Ovary (tissue), 9 donors: ENCODE data around the gene CCAR1. TPM values are rescaled to one million over a fixed set of nuclear protein-coding genes. Genes with fewer than 3 reads are reported as not detected.
"Not testable (repeated sequence)": the region's sequence is repeated elsewhere in the genome, so short reads cannot be mapped to it uniquely, and the experiment has no call there.

Experiments
- DNase-seq, 5 donors: peaks; one replicate each; pipeline ENCODE4 v3.0.0-alpha.2; 2019 to 2020
- H3K27ac ChIP-seq, 2 donors: fragments of 200-600 bp; one replicate each; pipeline versions ENCODE4 v1.5.1 to v1.8.0; 2019 to 2022
- H3K27me3 ChIP-seq: fragments of 200-600 bp; one replicate; pipeline ENCODE4 v1.8.0; 2022
- H3K36me3 ChIP-seq: fragments of 200-600 bp; sonication (generic); one replicate; pipeline ENCODE4 v1.5.1; 2019
- H3K4me1 ChIP-seq: one replicate; pipeline ENCODE4 v1.8.1; 2013; ENCODE audit warnings: mild to moderate bottlenecking, moderate library complexity; ENCODE audit not compliant: insufficient read depth
- H3K4me3 ChIP-seq: fragments of 200-600 bp; sonication (generic); one replicate; pipeline ENCODE4 v1.5.1; 2017
- H3K9me3 ChIP-seq, 2 donors: fragments of 200-600 bp in 1 of 2; sonication (generic) in 1 of 2; one replicate each; pipeline versions ENCODE4 v1.5.1 to v1.8.1; 2013 to 2019; ENCODE audit warnings: mild to moderate bottlenecking in 1 of 2, moderate library complexity in 1 of 2
- CTCF ChIP-seq, 3 donors: fragments of 450-650 bp in 2 of 3; fragments of 200-600 bp in 1 of 3; IDR thresholded peaks; one replicate each; pipeline versions ENCODE4 v1.5.1 to v1.8.0; 2016 to 2022; ENCODE audit warnings: antibody characterized with exemption in 3 of 3, mild to moderate bottlenecking in 1 of 3
- EP300 ChIP-seq: sonication (generic); formaldehyde crosslinking; IDR thresholded peaks from one replicate; pipeline ENCODE4 v1.6.1; 2017; ENCODE audit warnings: antibody characterized with exemption
- POLR2A ChIP-seq: fragments of 450-650 bp; IDR thresholded peaks from one replicate; pipeline ENCODE4 v1.6.1; 2017; ENCODE audit warnings: antibody characterized with exemption, mild to moderate bottlenecking, moderate library complexity
- WGBS, 3 donors: extraction: QIAGEN DNeasy Blood & Tissue Kit in 1 of 3; methylation state at CpG; one replicate each; pipeline versions ENCODE4 v1.1.5 to v1.1.7; 2013 to 2017; 5-methylcytosine and 5-hydroxymethylcytosine counted together
- intact Hi-C, 4 donors: fragments of 100-400 bp; cut with DNase I; formaldehyde crosslinking; loops; one replicate each; pipeline versions ENCODE4 v1.11.0 to v1.15.1; 2022 to 2023
- microRNA-seq, 3 donors: library from miRNA; unstranded; fragments of <30 nt; microRNA quantifications; one replicate each; pipeline versions ENCODE4 to v1.2.0, GENCODE V29; 2019 to 2020
- polyA plus RNA-seq, 2 donors: library from polyadenylated mRNA; stranded (reverse); fragments of 200-250 nt in 1 of 2; fragments of 350-450 nt in 1 of 2; fragmentation: Illumina TruSeq in 1 of 2; extraction: RNeasy Lipid Tissue Mini Kit (QIAGEN cat#74804) in 1 of 2; gene quantifications; one replicate each; pipeline ENCODE4 v1.2.3, GENCODE V29; 2013 to 2014
- small RNA-seq: library from RNA; depleted of rRNA; stranded (forward); fragments of <200 nt; gene quantifications from one replicate; pipeline ENCODE3, GENCODE V24; 2016
- total RNA-seq, 7 donors: library from RNA; depleted of rRNA in 2 of 7; stranded (reverse); fragments of >200 nt in 2 of 7; fragmentation: NEBNext Ultra II Directional in 3 of 7; extraction: Animal tissue kit (Norgen Biotek cat#: 25700) in 3 of 7; gene quantifications; one replicate each; pipeline versions ENCODE4 v1.1.0 to v1.2.4, GENCODE V29; 2016 to 2023
- donor health status: DM: no; HTN: no; CAD: no; lungs with moderate emphysema.
- donor health status: DM: no; HTN: no; CAD: no.
- donor health status: Bipolar disorder and iron deficiency.
- donor health status: DM: yes; HTN: yes; CAD: no.
- donor health status: DM: no; HTN: no; CAD: no.
- donor health status: DM: yes; HTN: yes; CAD: no.

The CCAR1 gene
- total and polyA plus RNA-seq, 9 donors = 22.0 to 65.4 (median 50.9) TPM

DNA sequence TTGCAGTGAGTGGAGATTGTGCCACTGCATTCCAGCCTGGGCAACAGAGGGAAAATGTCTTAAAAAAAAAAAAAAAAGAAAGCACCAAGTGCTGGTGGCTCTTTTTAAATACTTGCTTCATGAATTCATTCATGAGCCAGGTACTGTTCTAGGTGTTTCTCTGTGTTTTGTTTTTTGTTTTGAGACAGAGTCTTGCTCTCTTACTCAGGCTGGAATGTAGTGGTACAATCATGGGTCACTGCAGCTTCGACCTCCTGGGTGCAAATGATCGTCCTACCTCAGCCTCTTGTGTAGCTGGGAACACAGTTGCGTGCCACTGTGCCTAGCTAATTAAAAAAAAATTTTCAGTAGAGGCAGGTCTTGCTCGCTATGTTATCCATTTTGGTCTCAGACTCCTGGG lies 111.6 kb downstream of the CCAR1 start:
- 89 to 92% (median 90%) methylated on average over 4 of the region's 4 CpGs for WGBS, 3 donors
- Histone ChIP-seq H3K4me1 (no peaks in the 10 kb centered on the region), H3K27me3 (no peaks in the 10 kb centered on the region), H3K27ac (no peak overlapping the region), H3K4me3 (no peak overlapping the region), H3K9me3 (no peaks in the 10 kb centered on the region), H3K36me3 (no peaks in the 10 kb centered on the region)
- DNase-seq = no peak
- intact Hi-C loops = no loop called here
- TF ChIP-seq CTCF (IDR thresholded peaks at IDR 0.05) (no peak), EP300 (no peak), POLR2A (no peak)

GRCh38 chr10:68837626-68838322 lies 116.7 kb downstream of the CCAR1 start:
- 88 to 91% (median 89%) methylated on average over 8 of the region's 8 CpGs for WGBS, 3 donors
- Histone ChIP-seq H3K4me1 (no peaks in the 10 kb centered on the region), H3K4me3 (no peak overlapping the region), H3K27ac (no peak overlapping the region), H3K9me3 (no peaks in the 10 kb centered on the region), H3K27me3 (no peaks in the 10 kb centered on the region), H3K36me3 (no peaks in the 10 kb centered on the region)
- DNase-seq = no peak
- TF ChIP-seq POLR2A = no peak
- no peak for TF ChIP-seq EP300
- TF ChIP-seq CTCF (IDR thresholded peaks at IDR 0.05) = no peak
- intact Hi-C loops = no loop called here

DNA sequence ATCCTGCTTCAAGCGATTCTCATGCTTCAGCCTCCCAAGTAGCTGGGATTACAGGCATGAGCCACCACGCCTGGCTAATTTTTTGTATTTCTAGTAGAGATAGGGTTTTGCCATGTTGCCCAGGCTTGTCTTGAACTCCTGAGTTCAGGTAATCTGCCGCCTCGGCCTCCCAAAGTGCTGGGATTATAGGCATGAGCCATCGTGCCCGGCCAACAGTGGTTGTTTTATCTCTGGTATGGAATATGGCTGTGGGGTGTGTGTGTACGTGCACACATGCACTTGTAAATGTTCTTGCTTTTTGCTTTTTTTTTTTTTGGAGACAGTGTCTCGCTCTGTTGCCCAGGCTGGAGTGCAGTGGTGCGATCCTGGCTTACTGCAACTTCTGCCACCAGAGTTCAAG lies 119.6 kb downstream of the CCAR1 start:
- H3K36me3 ChIP-seq, intact Hi-C loops, H3K27me3 ChIP-seq, H3K9me3 ChIP-seq, H3K4me3 ChIP-seq, DNase-seq, H3K27ac ChIP-seq, H3K4me1 ChIP-seq: not testable (repeated sequence)
- WGBS, 3 donors = 93 to 97% (median 97%) methylated on average over 9 of the region's 9 CpGs

Small RNA genes lying within 50 kb of the gene (microRNA-seq; reads per million reads assigned to microRNA genes)
- 0 reads per million in 3 donors for gene MIR1254-1

Small RNA genes lying within 50 kb of the gene (small RNA-seq; reads per million reads assigned to genes)
- not detected for gene MIR1254-1
- gene RF00019 = not detected

Other genes starting within 250 kb of the CCAR1 start
- gene DNA2, start 249.3 kb upstream of the CCAR1 start, total RNA-seq = 1 to 10 TPM; 1.6 to 3.8 (median 3.3) TPM
- 1 to 10 TPM; 1.0 to 1.9 TPM for gene DNA2, start 249.3 kb upstream of the CCAR1 start, polyA plus RNA-seq
- gene SLC25A16, start 193.7 kb upstream of the CCAR1 start, total RNA-seq = 10 to 100 TPM in 6 of 7 donors, 1 to 10 TPM in 1; 9.1 to 31.9 (median 27.0) TPM
- 10 to 100 TPM in 1 of 2 donors, 1 to 10 TPM in 1; 4.4 to 10.1 TPM for gene SLC25A16, start 193.7 kb upstream of the CCAR1 start, polyA plus RNA-seq
- gene TET1, start 160.9 kb upstream of the CCAR1 start, total RNA-seq = 1 to 10 TPM; 2.9 to 7.0 (median 5.7) TPM
- gene TET1, start 160.9 kb upstream of the CCAR1 start, polyA plus RNA-seq = 1 to 10 TPM in 1 of 2 donors, under 1 TPM in 1; 0.69 to 1.4 TPM
- 10 to 100 TPM in 1 of 7 donors, 1 to 10 TPM in 4, under 1 TPM in 2; 0.71 to 11.5 (median 1.3) TPM for gene STOX1, start 106.3 kb downstream of the CCAR1 start, total RNA-seq
- gene STOX1, start 106.3 kb downstream of the CCAR1 start, polyA plus RNA-seq = 1 to 10 TPM in 1 of 2 donors, under 1 TPM in 1; 0.99 to 1.9 TPM
- 10 to 100 TPM; 27.8 to 52.2 (median 46.3) TPM for gene DDX50, start 180.1 kb downstream of the CCAR1 start, total RNA-seq
- 10 to 100 TPM; 36.5 to 39.3 TPM for gene DDX50, start 180.1 kb downstream of the CCAR1 start, polyA plus RNA-seq
- gene DDX21, start 234.9 kb downstream of the CCAR1 start, total RNA-seq = 10 to 100 TPM; 26.5 to 77.0 (median 41.4) TPM
- 10 to 100 TPM; 16.0 to 30.0 TPM for gene DDX21, start 234.9 kb downstream of the CCAR1 start, polyA plus RNA-seq